Gastrocnemius medialis (tissue), 4 donors: ENCODE measurements around the gene FOCAD.

Experiments used
- POLR2A ChIP-seq, 2 donors: fragments of 450-650 bp; IDR thresholded peaks; one replicate each; pipeline ENCODE4 v1.6.1; 2017; ENCODE audit warnings: antibody characterized with exemption in 2 of 2, mild to moderate bottlenecking in 2 of 2, moderate library complexity in 2 of 2
- TF ChIP-seq, protein P1 (sequence below), 5 experiments: fragments of 450-650 bp in 3 of 5; fragments of 200-600 bp in 2 of 5; sonication (generic) in 2 of 5; IDR thresholded peaks in 4 of 5; conservative IDR thresholded peaks in 1 of 5; 1 replicate in 4 of 5; 2 replicates in 1 of 5; pipeline ENCODE4 v1.5.1; 2016 to 2019; ENCODE audit warnings: antibody characterized with exemption in 5 of 5, mild to moderate bottlenecking in 3 of 5, moderate library complexity in 3 of 5

DNA sequence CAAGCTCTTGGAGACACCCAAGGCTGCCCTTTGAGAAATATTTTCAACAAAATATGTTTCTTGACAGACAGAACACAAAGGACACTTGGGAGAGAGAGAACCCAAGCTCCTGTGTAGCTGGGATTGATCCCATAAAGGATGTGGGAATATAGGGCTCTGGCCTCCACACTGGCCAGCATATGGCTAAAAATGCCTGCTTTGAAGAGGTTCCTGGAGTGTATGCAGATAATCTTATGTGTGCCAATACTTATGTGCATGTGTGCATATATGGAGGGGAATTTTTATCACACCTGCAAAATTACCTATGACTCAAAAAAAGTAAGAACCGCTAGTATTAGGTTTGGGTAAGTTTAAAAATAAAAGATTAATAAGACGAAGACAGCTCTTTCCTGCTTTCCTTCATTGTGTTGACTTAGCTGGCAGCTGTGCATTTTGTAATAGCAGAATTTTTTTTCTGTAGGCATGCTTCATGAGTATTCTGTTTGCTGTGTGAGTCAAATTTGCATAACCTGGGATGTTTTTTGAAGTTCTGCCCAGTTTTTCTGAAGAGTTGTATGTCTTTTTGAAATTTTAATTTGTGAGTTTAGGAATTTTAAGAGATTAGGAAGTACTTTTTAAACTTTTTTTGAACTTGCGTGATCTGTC lies 304.7 kb downstream of the FOCAD start:
- TF ChIP-seq, protein P1, sequence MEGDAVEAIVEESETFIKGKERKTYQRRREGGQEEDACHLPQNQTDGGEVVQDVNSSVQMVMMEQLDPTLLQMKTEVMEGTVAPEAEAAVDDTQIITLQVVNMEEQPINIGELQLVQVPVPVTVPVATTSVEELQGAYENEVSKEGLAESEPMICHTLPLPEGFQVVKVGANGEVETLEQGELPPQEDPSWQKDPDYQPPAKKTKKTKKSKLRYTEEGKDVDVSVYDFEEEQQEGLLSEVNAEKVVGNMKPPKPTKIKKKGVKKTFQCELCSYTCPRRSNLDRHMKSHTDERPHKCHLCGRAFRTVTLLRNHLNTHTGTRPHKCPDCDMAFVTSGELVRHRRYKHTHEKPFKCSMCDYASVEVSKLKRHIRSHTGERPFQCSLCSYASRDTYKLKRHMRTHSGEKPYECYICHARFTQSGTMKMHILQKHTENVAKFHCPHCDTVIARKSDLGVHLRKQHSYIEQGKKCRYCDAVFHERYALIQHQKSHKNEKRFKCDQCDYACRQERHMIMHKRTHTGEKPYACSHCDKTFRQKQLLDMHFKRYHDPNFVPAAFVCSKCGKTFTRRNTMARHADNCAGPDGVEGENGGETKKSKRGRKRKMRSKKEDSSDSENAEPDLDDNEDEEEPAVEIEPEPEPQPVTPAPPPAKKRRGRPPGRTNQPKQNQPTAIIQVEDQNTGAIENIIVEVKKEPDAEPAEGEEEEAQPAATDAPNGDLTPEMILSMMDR (IDR thresholded peaks at IDR 0.05 in 4 of 5, conservative IDR thresholded peaks at IDR 0.05 in 1 of 5): no peak
- no peak for TF ChIP-seq POLR2A (IDR thresholded peaks at IDR 0.05)
